GM12878 (cell line): ENCODE data around the gene CDKN2A. TPM values are rescaled to one million over a fixed set of nuclear protein-coding genes. Genes with fewer than 3 reads are reported as not detected.

ENCODE experiments used
- ATAC-seq: fragments of 200-7000 bp; cut with Tn5 transposase; 3 replicates; pipeline ENCODE4 v1.9.1; 2020; ENCODE audit warnings: mild to moderate bottlenecking, moderate library complexity
- BruUV-seq: library from RNA; stranded (reverse); fragments of 400-500 nt; replicated peaks from 2 replicates; lab custom pipeline; 2021; lab: Mats Ljungman, UMichigan
- CTCF ChIA-PET: fragments of 300-600 bp; sonication (Branson Sonifier 250); formaldehyde crosslinking; extraction: SDS; loops from one replicate; lab custom pipeline; 2021; ENCODE audit warnings: inconsistent platforms; lab: Yijun Ruan, JAX
- POLR2A ChIA-PET: fragments of 350-600 bp; formaldehyde crosslinking; extraction: SDS; loops from one replicate; lab custom pipeline; 2021; ENCODE audit warnings: inconsistent platforms; lab: Charles Lee
- RAD21 ChIA-PET: fragments of 300-600 bp; sonication (Branson Sonifier 250); formaldehyde crosslinking; loops from one replicate; lab custom pipeline; 2023; ENCODE audit warnings: antibody characterized with exemption; ENCODE audit not compliant: unreplicated experiment; lab: Charles Lee
- SMC1A ChIA-PET: fragments of 300-600 bp; sonication (Branson Sonifier 250); formaldehyde crosslinking; loops from one replicate; lab custom pipeline; 2023; ENCODE audit not compliant: unreplicated experiment, uncharacterized antibody; lab: Charles Lee
- DNase-seq: peaks from one replicate; pipeline ENCODE4 v3.0.0-alpha.2; 2011; ENCODE audit warnings: low read depth, low spot score
- FAIRE-seq: peaks from 3 replicates; lab custom pipeline; 2011; peaks lifted over from hg19 to GRCh38; lab: Jason Lieb, UNC
- H2AFZ ChIP-seq: 2 replicates; pipeline ENCODE4 v1.6.0; 2011; ENCODE audit warnings: low read depth, low read length, control low read depth; ENCODE audit not compliant: control insufficient read depth
- H3K27ac ChIP-seq: 2 replicates; pipeline ENCODE4 v1.5.1; 2011; ENCODE audit warnings: control low read depth; ENCODE audit not compliant: control insufficient read depth, insufficient read depth
- H3K27me3 ChIP-seq, 2 experiments: replicated peaks in 1 of 2; 2 replicates each; pipeline versions ENCODE4 v1.6.0 to v1.6.1; 2011; ENCODE audit warnings: low read length in 1 of 2; ENCODE audit not compliant: control insufficient read depth in 2 of 2, insufficient read depth in 2 of 2
- H3K36me3 ChIP-seq, 2 experiments: 2 replicates each; pipeline ENCODE4 v1.5.1; 2011; ENCODE audit warnings: low read length in 1 of 2; ENCODE audit not compliant: control insufficient read depth in 2 of 2, insufficient read depth in 2 of 2
- H3K4me1 ChIP-seq: 2 replicates; pipeline ENCODE4 v1.6.1; 2011; ENCODE audit warnings: mild to moderate bottlenecking, low read length, moderate library complexity, mixed read lengths; ENCODE audit not compliant: control insufficient read depth, insufficient read depth
- H3K4me2 ChIP-seq: 2 replicates; pipeline ENCODE4 v1.6.0; 2011; ENCODE audit warnings: control low read depth; ENCODE audit not compliant: control insufficient read depth, insufficient read depth
- H3K4me3 ChIP-seq: fragments of 200-600 bp; sonication (generic); 2 replicates; pipeline ENCODE4 v1.5.1; 2016
- H3K79me2 ChIP-seq: 2 replicates; pipeline ENCODE4 v1.6.0; 2011; ENCODE audit warnings: low read length; ENCODE audit not compliant: control insufficient read depth, insufficient read depth
- H3K9ac ChIP-seq: 2 replicates; pipeline ENCODE4 v1.8.0; 2011; ENCODE audit warnings: low read length, control low read depth, mixed read lengths; ENCODE audit not compliant: control insufficient read depth, insufficient read depth
- H3K9me3 ChIP-seq: replicated peaks from 3 replicates; pipeline ENCODE4 v1.5.1; 2011; ENCODE audit warnings: mild to moderate bottlenecking, low read length; ENCODE audit not compliant: control insufficient read depth, insufficient read depth
- H4K20me1 ChIP-seq: 2 replicates; pipeline ENCODE4 v1.6.0; 2011; ENCODE audit not compliant: control insufficient read depth, insufficient read depth
- BCL3 ChIP-seq: IDR thresholded peaks from 2 replicates; pipeline ENCODE4 v1.6.1; 2011; ENCODE audit warnings: borderline replicate concordance, low read depth, mild to moderate bottlenecking, moderate library complexity, low read length; ENCODE audit not compliant: insufficient read depth, poor library complexity, severe bottlenecking
- EP300 ChIP-seq, 2 experiments: fragments of 150-350 bp in 1 of 2; IDR thresholded peaks; 2 replicates each; pipeline ENCODE4 v1.6.1; 2011 to 2012; ENCODE audit warnings: low read depth in 2 of 2, low read length in 2 of 2, borderline replicate concordance in 1 of 2, improper control_type of control experiment in 1 of 2, inconsistent platforms in 1 of 2; ENCODE audit not compliant: control insufficient read depth in 1 of 2
- ETV6 ChIP-seq, 2 experiments: fragments of 450-650 bp in 1 of 2; IDR thresholded peaks in 1 of 2; conservative IDR thresholded peaks in 1 of 2; 2 replicates each; pipeline ENCODE4 v1.6.1; 2014; ENCODE audit warnings: antibody characterized with exemption in 1 of 2, borderline replicate concordance in 1 of 2, low read depth in 1 of 2, mild to moderate bottlenecking in 1 of 2, moderate library complexity in 1 of 2
- JUND ChIP-seq: IDR thresholded peaks from 2 replicates; pipeline ENCODE4 v1.6.1; 2012; ENCODE audit warnings: low read depth, mild to moderate bottlenecking, low read length, improper control_type of control experiment, moderate library complexity
- NFXL1 ChIP-seq: fragments of 450-650 bp; IDR thresholded peaks from 2 replicates; pipeline ENCODE4 v1.6.1; 2017; ENCODE audit warnings: antibody characterized with exemption, mild to moderate bottlenecking, borderline replicate concordance
- NR2C2 ChIP-seq: IDR thresholded peaks from 2 replicates; pipeline ENCODE4 v1.6.1; 2011; ENCODE audit warnings: borderline replicate concordance, low read depth; ENCODE audit not compliant: control insufficient read depth, insufficient read length
- RFX5 ChIP-seq: IDR thresholded peaks from 2 replicates; pipeline ENCODE4 v1.6.1; 2011; ENCODE audit warnings: low read depth, low read length, improper control_type of control experiment
- SIN3A ChIP-seq: IDR thresholded peaks from 2 replicates; pipeline ENCODE4 v1.6.1; 2012; ENCODE audit warnings: low read depth, low read length, improper control_type of control experiment
- SREBF2 ChIP-seq: IDR thresholded peaks from 2 replicates; pipeline ENCODE4 v1.6.1; 2012; ENCODE audit warnings: mild to moderate bottlenecking, low read length
- SUPT20H ChIP-seq: IDR thresholded peaks from 2 replicates; pipeline ENCODE4 v1.6.1; 2011; ENCODE audit warnings: low read depth, mild to moderate bottlenecking, low read length, moderate library complexity, borderline replicate concordance; ENCODE audit not compliant: control insufficient read depth
- ZBTB40 ChIP-seq: fragments of 450-650 bp; IDR thresholded peaks from 2 replicates; pipeline ENCODE4 v1.6.1; 2016; ENCODE audit warnings: mild to moderate bottlenecking, moderate library complexity, borderline replicate concordance
- WGBS: methylation state at CpG from one replicate; pipeline ENCODE4 v1.1.6; 2016; ENCODE audit warnings: low lambda C conversion rate; ENCODE audit not compliant: insufficient replicate concordance, insufficient coverage; ENCODE audit errors: missing lambda C conversion rate; 5-methylcytosine and 5-hydroxymethylcytosine counted together
- in situ Hi-C: fragments of 300-500 bp; cut with MboI; formaldehyde crosslinking; loops from 9 replicates; pipeline ENCODE4 v1.14.3; 2018; ENCODE audit warnings: mixed read lengths
- intact Hi-C: fragments of 100-400 bp; cut with micrococcal nuclease; formaldehyde crosslinking; loops from one replicate; pipeline ENCODE4 v1.14.2; 2022; ENCODE audit not compliant: unreplicated experiment
- polyA plus RNA-seq, 11 experiments: library from polyadenylated mRNA; depleted of rRNA in 4 of 11; unstranded in 6 of 11; stranded (reverse) in 5 of 11; fragments of >200 nt; fragmentation: Nextera tagmentation in 4 of 11; fragmentation: Illumina TruSeq in 1 of 11; extraction: Ambion mirVana in 4 of 11; extraction: Trizol in 1 of 11; gene quantifications; 1 replicate in 1 of 11; 2 replicates in 10 of 11; pipeline versions ENCODE4 v1.2.1 to v1.2.3, GENCODE V29; 2011 to 2016; ENCODE audit warnings: inconsistent platforms in 2 of 11, missing spikeins in 2 of 11, low read depth in 1 of 11
- total RNA-seq, 4 experiments: library from RNA; depleted of rRNA in 3 of 4; stranded (reverse); fragments of >200 nt in 3 of 4; fragmentation: Illumina TruSeq in 1 of 4; extraction: Trizol in 1 of 4; gene quantifications; 2 replicates each; pipeline versions ENCODE4 v1.2.1 to v1.2.3, GENCODE V29; 2013 to 2021

CDKN2A gene
- total and polyA plus RNA-seq, 10 of the 15 experiments (the other 5 are each of a cell fraction or from before 2014, with no cell fraction given): 0.84 to 41.2 (median 18.4) TPM

- H3K36me3 ChIP-seq: no peaks in the 10 kb centered on the region
- POLR2A ChIA-PET: no interaction called here
- H3K27me3 ChIP-seq: 0 out of 4 replicates have a peak, but pooled peaks cover 0 to 3% of the 10 kb centered on the region in 2 experiments
- H3K9ac ChIP-seq: no peak overlapping the region
- H3K27ac ChIP-seq: no peak overlapping the region
- SMC1A ChIA-PET: interaction anchor here (0.8 to 1.3 kb wide), 6 partner anchors 8 to 258 kb away, joined by 3 to 6 read pairs (median 3); partner anchors contain the start of genes CDKN2A, CDKN2B and CDKN2B-AS1
- WGBS: 82% methylated on average over 5 of the region's 5 CpGs
- no TSS peak for BruUV-seq
- no peak overlapping the region for H3K4me2 ChIP-seq
- H3K4me3 ChIP-seq: no peak overlapping the region
- DNase-seq: no peak
- TF ChIP-seq NR2C2 (no peak), BCL3 (no peak), NFXL1 (no peak), SREBF2 (no peak), ETV6 (conservative IDR thresholded peaks at IDR 0.05 in 1 of 2, IDR thresholded peaks at IDR 0.05 in 1 of 2; ENCODE audit: borderline replicate concordance in 1 of 2, low read depth in 1 of 2) (no peak), RFX5 (no peak), SUPT20H (no peak), EP300 (IDR thresholded peaks at IDR 0.05; ENCODE audit: borderline replicate concordance in 1 of 2, control insufficient read depth in 1 of 2, low read depth in 2 of 2, low read length in 2 of 2) (no peak), ZBTB40 (no peak), SIN3A (no peak), JUND (no peak)
- TF ChIP-seq, all 136 proteins: peak for 0
- Histone ChIP-seq H2AFZ (no peak overlapping the region), H4K20me1 (no peaks in the 10 kb centered on the region), H3K9me3 (peaks cover 6% of the 10 kb centered on the region; the same call in 2 of the 3 replicates), H3K4me1 (no peaks in the 10 kb centered on the region), H3K79me2 (peaks cover 6% of the 10 kb centered on the region)
- ChIA-PET CTCF (interaction anchor here (0.7 to 3.3 kb wide), 6 partner anchors 9 to 223 kb away, joined by 3 to 18 read pairs (median 3); partner anchors contain the start of gene CDKN2B), RAD21 (interaction anchor here (0.9 to 2.4 kb wide), 4 partner anchors 9 to 172 kb away, joined by 3 to 8 read pairs (median 3); partner anchors contain the start of genes CDKN2B and CDKN2B-AS1)
- ATAC-seq: peak; percentile 53
- in situ Hi-C loops (no loop called here), intact Hi-C loops (no loop called here)
- no peak for FAIRE-seq
Measured at GRCh38 chr9:21985964-21986667, 8.1 kb downstream of the CDKN2A start.
